Keratinocyte (primary cell): Measurements from ENCODE around the gene ABLIM1.

Experiments used
- EZH2 ChIP-seq: IDR thresholded peaks from one replicate; pipeline ENCODE4 v1.6.1; 2012; ENCODE audit warnings: inconsistent platforms, mild to moderate bottlenecking, low read length, moderate library complexity
- TF ChIP-seq, protein P1 (sequence below), 3 experiments: IDR thresholded peaks in 1 of 3; conservative IDR thresholded peaks in 1 of 3; optimal IDR thresholded peaks in 1 of 3; 2 replicates in 2 of 3; 3 replicates in 1 of 3; pipeline versions ENCODE3 to v1.5.1; 2011; ENCODE audit warnings: low read length in 3 of 3, mild to moderate bottlenecking in 3 of 3, moderate library complexity in 2 of 3, control low read depth in 1 of 3, inconsistent platforms in 1 of 3; ENCODE audit not compliant: insufficient read depth in 2 of 3; ENCODE audit errors: extremely low read depth in 1 of 3

- TF ChIP-seq, protein P1, sequence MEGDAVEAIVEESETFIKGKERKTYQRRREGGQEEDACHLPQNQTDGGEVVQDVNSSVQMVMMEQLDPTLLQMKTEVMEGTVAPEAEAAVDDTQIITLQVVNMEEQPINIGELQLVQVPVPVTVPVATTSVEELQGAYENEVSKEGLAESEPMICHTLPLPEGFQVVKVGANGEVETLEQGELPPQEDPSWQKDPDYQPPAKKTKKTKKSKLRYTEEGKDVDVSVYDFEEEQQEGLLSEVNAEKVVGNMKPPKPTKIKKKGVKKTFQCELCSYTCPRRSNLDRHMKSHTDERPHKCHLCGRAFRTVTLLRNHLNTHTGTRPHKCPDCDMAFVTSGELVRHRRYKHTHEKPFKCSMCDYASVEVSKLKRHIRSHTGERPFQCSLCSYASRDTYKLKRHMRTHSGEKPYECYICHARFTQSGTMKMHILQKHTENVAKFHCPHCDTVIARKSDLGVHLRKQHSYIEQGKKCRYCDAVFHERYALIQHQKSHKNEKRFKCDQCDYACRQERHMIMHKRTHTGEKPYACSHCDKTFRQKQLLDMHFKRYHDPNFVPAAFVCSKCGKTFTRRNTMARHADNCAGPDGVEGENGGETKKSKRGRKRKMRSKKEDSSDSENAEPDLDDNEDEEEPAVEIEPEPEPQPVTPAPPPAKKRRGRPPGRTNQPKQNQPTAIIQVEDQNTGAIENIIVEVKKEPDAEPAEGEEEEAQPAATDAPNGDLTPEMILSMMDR (optimal IDR thresholded peaks at IDR 0.05 in 1 of 3, IDR thresholded peaks at IDR 0.05 in 1 of 3, conservative IDR thresholded peaks at IDR 0.05 in 1 of 3; ENCODE audit: extremely low read depth in 1 of 3, insufficient read depth in 2 of 3, low read length in 3 of 3): no peak
- no peak for TF ChIP-seq EZH2
These were observed 10.4 kb downstream of the ABLIM1 start for GRCh38 chr10:114647545-114648138.
